Myocyte (in vitro differentiated cells): Measurements from ENCODE around the gene AGTRAP. TPM values are rescaled to one million over a fixed set of nuclear protein-coding genes. Genes with fewer than 3 reads are reported as not detected.

Source experiments
- DNase-seq: peaks from one replicate; pipeline ENCODE4 v3.0.0-alpha.2; 2012; ENCODE audit warnings: low read depth
- total RNA-seq: library from RNA; depleted of rRNA; stranded (reverse); fragments of >200 nt; gene quantifications from 2 replicates; pipeline ENCODE4 v1.2.3, GENCODE V29; 2014

Gene AGTRAP
- total RNA-seq, 1 donor from 2014 or later: 34.1 TPM

- no peak for DNase-seq
These were observed 30.3 kb upstream of the AGTRAP start for GRCh38 chr1:11705596-11705995.

GRCh38 chr1:11706292-11706691 is 29.6 kb upstream of the AGTRAP start:
- no peak for DNase-seq

GRCh38 chr1:11707621-11708276 is 28.2 kb upstream of the AGTRAP start:
- DNase-seq: peak; percentile 83

- DNase-seq: peak; percentile 47
These were observed 27.2 kb upstream of the AGTRAP start for GRCh38 chr1:11708554-11709350.

- no peak for DNase-seq
These were observed 24.4 kb upstream of the AGTRAP start for GRCh38 chr1:11711490-11711889.

GRCh38 chr1:11712285-11712684 is 23.7 kb upstream of the AGTRAP start:
- DNase-seq: no peak

GRCh38 chr1:11713095-11713494 is 22.8 kb upstream of the AGTRAP start:
- DNase-seq: no peak

- DNase-seq: no peak
These were observed 20.9 kb upstream of the AGTRAP start for GRCh38 chr1:11714831-11715575.

- peak; percentile 70 for DNase-seq
These were observed 16.5 kb upstream of the AGTRAP start for GRCh38 chr1:11719313-11720032.

GRCh38 chr1:11720033-11720376 is 15.9 kb upstream of the AGTRAP start:
- no peak for DNase-seq

GRCh38 chr1:11720525-11720924 is 15.4 kb upstream of the AGTRAP start:
- DNase-seq: no peak

- no peak for DNase-seq
These were observed 14.6 kb upstream of the AGTRAP start for GRCh38 chr1:11721311-11721710.

GRCh38 chr1:11722538-11722937 is 13.4 kb upstream of the AGTRAP start:
- no peak for DNase-seq

- DNase-seq: no peak
These were observed 10.3 kb upstream of the AGTRAP start for GRCh38 chr1:11725616-11726015.

- DNase-seq: no peak
These were observed 8.8 kb upstream of the AGTRAP start for GRCh38 chr1:11727119-11727518.

GRCh38 chr1:11728126-11728806 is 7.7 kb upstream of the AGTRAP start:
- no peak for DNase-seq

GRCh38 chr1:11729155-11729497 is 6.8 kb upstream of the AGTRAP start:
- no peak for DNase-seq

- no peak for DNase-seq
These were observed 6.2 kb upstream of the AGTRAP start for GRCh38 chr1:11729498-11730428.

GRCh38 chr1:11730429-11730891 is 5.5 kb upstream of the AGTRAP start:
- no peak for DNase-seq
